Endothelial cell of umbilical vein (primary cell): ENCODE data around the gene NKRF. TPM values are rescaled to one million over a fixed set of nuclear protein-coding genes. Genes with fewer than 3 reads are reported as not detected.

Source experiments
- BruUV-seq: library from RNA; stranded (reverse); fragments of 400-500 nt; replicated peaks from 2 replicates; lab custom pipeline; 2021; lab: Mats Ljungman, UMichigan
- CTCF ChIA-PET: fragments of 300-600, 350-600 bp; sonication (Branson Sonifier 250); formaldehyde crosslinking; loops from one replicate; lab custom pipeline; 2021; ENCODE audit warnings: antibody characterized with exemption, inconsistent platforms; lab: Charles Lee
- POLR2A ChIA-PET: fragments of 300-600, 350-600 bp; sonication (Branson Sonifier 250); formaldehyde crosslinking; loops from one replicate; lab custom pipeline; 2021; ENCODE audit warnings: antibody characterized with exemption, inconsistent platforms; lab: Charles Lee
- DNase-seq: peaks from one replicate; pipeline ENCODE4 v3.0.0-alpha.2; 2011; ENCODE audit warnings: low read depth, low spot score
- FAIRE-seq: peaks from 2 replicates; lab custom pipeline; 2011; peaks lifted over from hg19 to GRCh38; lab: Jason Lieb, UNC
- H2AFZ ChIP-seq: 2 replicates; pipeline ENCODE4 v1.6.0; 2012; ENCODE audit warnings: low read depth, low read length, control low read depth, inconsistent platforms
- H3K27ac ChIP-seq: 2 replicates; pipeline ENCODE4 v1.5.1; 2011; ENCODE audit warnings: low read depth, mild to moderate bottlenecking, control low read depth, low read length, moderate library complexity; ENCODE audit not compliant: insufficient read depth
- H3K27me3 ChIP-seq, 2 experiments: 2 replicates each; pipeline versions ENCODE4 v1.6.0 to v1.6.1; 2011; ENCODE audit warnings: low read length in 2 of 2, mixed read lengths in 1 of 2; ENCODE audit not compliant: control insufficient read depth in 2 of 2, insufficient read depth in 2 of 2
- H3K36me3 ChIP-seq, 2 experiments: 2 replicates in 1 of 2; 3 replicates in 1 of 2; pipeline ENCODE4 v1.5.1; 2011; ENCODE audit warnings: low read length in 2 of 2, mild to moderate bottlenecking in 1 of 2, moderate library complexity in 1 of 2; ENCODE audit not compliant: control insufficient read depth in 2 of 2, insufficient read depth in 2 of 2; ENCODE audit errors: extremely low read depth in 1 of 2
- H3K4me1 ChIP-seq: 3 replicates; pipeline ENCODE4 v1.5.1; 2011; ENCODE audit warnings: mild to moderate bottlenecking, low read length; ENCODE audit not compliant: control insufficient read depth, insufficient read depth; ENCODE audit errors: extremely low read depth
- H3K4me2 ChIP-seq: 2 replicates; pipeline ENCODE4 v1.6.1; 2011; ENCODE audit warnings: low read length, control low read depth, mixed read lengths; ENCODE audit not compliant: insufficient read depth
- H3K4me3 ChIP-seq, 3 experiments: fragments of 200-600 bp in 1 of 3; sonication (generic), shearing (Covaris generic) in 1 of 3; replicated peaks in 1 of 3; 2 replicates each; pipeline ENCODE4 v1.5.1; 2011 to 2016; ENCODE audit warnings: control low read depth in 3 of 3, low read length in 3 of 3, mild to moderate bottlenecking in 2 of 3, inconsistent platforms in 1 of 3, low read depth in 1 of 3, moderate library complexity in 1 of 3; ENCODE audit not compliant: insufficient read depth in 1 of 3
- H3K79me2 ChIP-seq: 2 replicates; pipeline ENCODE4 v1.6.0; 2012; ENCODE audit warnings: low read length, inconsistent platforms; ENCODE audit not compliant: control insufficient read depth, insufficient read depth
- H3K9ac ChIP-seq: replicated peaks from 2 replicates; pipeline ENCODE3; 2011; ENCODE audit warnings: low read length, control low read depth; ENCODE audit not compliant: insufficient read depth; ENCODE audit errors: extremely low read depth
- H3K9me1 ChIP-seq: replicated peaks from 3 replicates; pipeline ENCODE4 v1.6.0; 2011; ENCODE audit warnings: mild to moderate bottlenecking, low read length; ENCODE audit not compliant: control insufficient read depth, insufficient read depth; ENCODE audit errors: extremely low read depth
- H3K9me3 ChIP-seq: replicated peaks from 2 replicates; pipeline ENCODE4 v1.5.1; 2012; ENCODE audit warnings: low read length, inconsistent platforms; ENCODE audit not compliant: control insufficient read depth, insufficient read depth
- H4K20me1 ChIP-seq: replicated peaks from 2 replicates; pipeline ENCODE3; 2011; ENCODE audit warnings: mild to moderate bottlenecking, low read length; ENCODE audit not compliant: control insufficient read depth, insufficient read depth; ENCODE audit errors: extremely low read depth
- CTCF ChIP-seq, 2 donors: IDR thresholded peaks; 1 replicate in 1 of 2; 2 replicates in 1 of 2; pipeline ENCODE4 v1.5.1; 2011; ENCODE audit warnings: low read length in 2 of 2, mild to moderate bottlenecking in 2 of 2, moderate library complexity in 2 of 2, control low read depth in 1 of 2, inconsistent platforms in 1 of 2, low read depth in 1 of 2; ENCODE audit not compliant: insufficient read depth in 1 of 2; ENCODE audit errors: extremely low read depth in 1 of 2
- EZH2 ChIP-seq: IDR thresholded peaks from 2 replicates; pipeline ENCODE4 v1.6.1; 2012; ENCODE audit warnings: borderline replicate concordance, low read depth, mild to moderate bottlenecking, moderate library complexity, low read length, inconsistent platforms; ENCODE audit not compliant: severe bottlenecking
- FOS ChIP-seq: IDR thresholded peaks from 2 replicates; pipeline ENCODE4 v1.6.1; 2011; ENCODE audit warnings: mild to moderate bottlenecking, low read length, moderate library complexity, borderline replicate concordance; ENCODE audit not compliant: insufficient read depth
- GATA2 ChIP-seq: IDR thresholded peaks from 2 replicates; pipeline ENCODE4 v1.7.0; 2011; ENCODE audit warnings: low read depth, mild to moderate bottlenecking, moderate library complexity, mixed read lengths, low read length; ENCODE audit not compliant: insufficient read length, insufficient read depth
- JUN ChIP-seq: IDR thresholded peaks from 2 replicates; pipeline ENCODE4 v1.6.1; 2011; ENCODE audit warnings: borderline replicate concordance, low read depth; ENCODE audit not compliant: insufficient read length, insufficient read depth
- MAX ChIP-seq: IDR thresholded peaks from 2 replicates; pipeline ENCODE4 v1.6.1; 2011; ENCODE audit not compliant: insufficient read depth, insufficient read length
- MYC ChIP-seq: IDR thresholded peaks from one replicate; pipeline ENCODE4 v1.6.1; 2011; ENCODE audit warnings: mild to moderate bottlenecking, low read depth, low read length
- POLR2A ChIP-seq: IDR thresholded peaks from 2 replicates; pipeline ENCODE4 v1.6.1; 2012; ENCODE audit warnings: low read depth, mild to moderate bottlenecking, control low read depth, low read length
- POLR2AphosphoS5 ChIP-seq: IDR thresholded peaks from 2 replicates; pipeline ENCODE4 v1.6.1; 2012; ENCODE audit warnings: low read depth, mild to moderate bottlenecking, control low read depth, low read length, moderate library complexity; ENCODE audit not compliant: insufficient read depth
- dilution Hi-C: fragments of 300-500 bp; cut with MboI; formaldehyde crosslinking; loops from one replicate; pipeline ENCODE4 v1.15.0; 2019; ENCODE audit warnings: low sequenced_read_pairs; ENCODE audit not compliant: extremely low pct_ligation_motif_present
- intact Hi-C: fragments of 100-400 bp; cut with micrococcal nuclease; formaldehyde crosslinking; loops from one replicate; pipeline ENCODE4 v1.10.0; 2022
- polyA plus RNA-seq, 4 experiments: library from polyadenylated mRNA; depleted of rRNA in 3 of 4; stranded (reverse) in 3 of 4; unstranded in 1 of 4; fragments of >200 nt; gene quantifications; 2 replicates each; pipeline versions ENCODE4 v1.2.1 to v1.2.3, GENCODE V29; 2011 to 2012; ENCODE audit warnings: missing spikeins in 1 of 4
- total RNA-seq: library from RNA; stranded (reverse); gene quantifications from 2 replicates; pipeline ENCODE4 v1.2.3, GENCODE V29; 2021

The NKRF gene
- total and polyA plus RNA-seq, 2 donors (not counting 3 experiments of a cell fraction or from before 2014, with no cell fraction given), result 2.8 to 12.0 TPM

GRCh38 chrX:119605464-119606279 is 552 bp downstream of the NKRF start:
- Histone ChIP-seq H3K4me2 (peak overlapping the region; percentile 51), H4K20me1 (no peaks in the 10 kb centered on the region), H2AFZ (peak overlapping the region; percentile 45), H3K4me1 (peaks cover 2% of the 10 kb centered on the region), H3K27ac (peak overlapping the region; percentile 63), H3K9me1 (no peaks in the 10 kb centered on the region), H3K4me3 (peak overlapping the region; percentile 16 to 63 (median 54)), H3K9me3 (no peaks in the 10 kb centered on the region), H3K9ac (peak overlapping the region; percentile 72), H3K79me2 (peaks cover 45% of the 10 kb centered on the region), H3K27me3 (peaks cover 0 to 3% of the 10 kb centered on the region in 2 experiments), H3K36me3 (no peaks in the 10 kb centered on the region)
- ChIA-PET CTCF (interaction anchor here (0.8 to 4.1 kb wide), 2 partner anchors 14 to 89 kb away, joined by 3 to 27 read pairs; no protein-coding TSS in a partner anchor), POLR2A (interaction anchor here (0.6 to 1.0 kb wide), 3 partner anchors 32 to 205 kb away, joined by 3 to 9 read pairs (median 4); partner anchors contain the start of genes SEPTIN6 and UBE2A)
- FAIRE-seq, result peak; percentile 28
- dilution Hi-C loops (no loop called here), intact Hi-C loops (loop anchor here (1.0 to 2.0 kb wide), 3 partner anchors 31 to 89 kb away; partner anchors contain the start of genes SEPTIN6 and UBE2A)
- peak; percentile 6 for DNase-seq
- TSS peak; percentile 38 for BruUV-seq
- TF ChIP-seq MYC (no peak), JUN (no peak), CTCF (IDR thresholded peaks at IDR 0.05; ENCODE audit: extremely low read depth in 1 of 2, insufficient read depth in 1 of 2, low read depth in 1 of 2, low read length in 2 of 2) (no peak), EZH2 (no peak), POLR2AphosphoS5 (no peak), POLR2A (no peak), FOS (no peak), GATA2 (no peak), MAX (no peak)
